Glutamatergic neuron (in vitro differentiated cells): ENCODE measurements around the gene MAN1A1. TPM values are rescaled to one million over a fixed set of nuclear protein-coding genes. Genes with fewer than 3 reads are reported as not detected.

Experiments
- DNase-seq: peaks from one replicate; pipeline ENCODE4 v3.0.0; 2022
- H3K27ac Mint-ChIP-seq: one replicate; pipeline ENCODE4 v1.8.0; 2020; ENCODE audit warnings: mild to moderate bottlenecking, mixed read lengths, inconsistent platforms; ENCODE audit not compliant: unreplicated experiment
- H3K27me3 Mint-ChIP-seq: one replicate; pipeline ENCODE4 v1.8.0; 2020; ENCODE audit warnings: mild to moderate bottlenecking, moderate library complexity, mixed read lengths, inconsistent platforms; ENCODE audit not compliant: unreplicated experiment
- H3K36me3 Mint-ChIP-seq: one replicate; pipeline ENCODE4 v1.8.0; 2020; ENCODE audit warnings: mild to moderate bottlenecking, mixed read lengths, inconsistent platforms; ENCODE audit not compliant: unreplicated experiment
- H3K4me1 Mint-ChIP-seq: one replicate; pipeline ENCODE4 v1.8.0; 2020; ENCODE audit warnings: mild to moderate bottlenecking, low read depth, mixed read lengths, inconsistent platforms; ENCODE audit not compliant: unreplicated experiment
- H3K4me3 Mint-ChIP-seq: one replicate; pipeline ENCODE4 v1.8.0; 2020; ENCODE audit warnings: mild to moderate bottlenecking, mixed read lengths, inconsistent platforms; ENCODE audit not compliant: unreplicated experiment
- H3K9me3 Mint-ChIP-seq: one replicate; pipeline ENCODE4 v1.8.0; 2020; ENCODE audit warnings: mild to moderate bottlenecking, moderate library complexity, mixed read lengths, inconsistent platforms; ENCODE audit not compliant: unreplicated experiment
- CTCF ChIP-seq: fragments of 200-600 bp; sonication (generic); IDR thresholded peaks from one replicate; pipeline ENCODE4 v1.5.0; 2021; ENCODE audit not compliant: partially characterized antibody, unreplicated experiment
- total RNA-seq: library from RNA; stranded (reverse); fragmentation: NEBNext Ultra II Directional; extraction: Animal tissue kit (Norgen Biotek cat#: 25700); gene quantifications from one replicate; pipeline ENCODE4 v1.2.1, GENCODE V29; 2021; ENCODE audit not compliant: unreplicated experiment

The MAN1A1 gene
- total RNA-seq, 1 donor from 2014 or later = 10.5 TPM

GRCh38 chr6:119183457-119183856 lies 166.1 kb downstream of the MAN1A1 start:
- TF ChIP-seq CTCF = no peak
- H3K27ac Mint-ChIP-seq = peak overlapping the region; percentile 94
- peaks cover 33% of the 10 kb centered on the region for H3K4me1 Mint-ChIP-seq
- peak overlapping the region; percentile 67 for H3K4me3 Mint-ChIP-seq
- no peak for DNase-seq
- H3K36me3 Mint-ChIP-seq = peaks cover 5% of the 10 kb centered on the region
- peaks cover 5% of the 10 kb centered on the region for H3K27me3 Mint-ChIP-seq
- peaks cover 7% of the 10 kb centered on the region for H3K9me3 Mint-ChIP-seq

- Mint-ChIP-seq H3K4me1 (peaks cover 33% of the 10 kb centered on the region), H3K4me3 (peak overlapping the region; percentile 67), H3K36me3 (peaks cover 5% of the 10 kb centered on the region), H3K9me3 (peaks cover 7% of the 10 kb centered on the region), H3K27ac (peak overlapping the region; percentile 94), H3K27me3 (peaks cover 5% of the 10 kb centered on the region)
- TF ChIP-seq CTCF = no peak
- no peak for DNase-seq
Measured at GRCh38 chr6:119182875-119183274, 166.7 kb downstream of the MAN1A1 start.

GRCh38 chr6:119182216-119182803 lies 167.3 kb downstream of the MAN1A1 start:
- Mint-ChIP-seq H3K4me3 (peak overlapping the region; percentile 35), H3K4me1 (peaks cover 33% of the 10 kb centered on the region), H3K27ac (peak overlapping the region; percentile 90), H3K36me3 (peaks cover 5% of the 10 kb centered on the region), H3K27me3 (peaks cover 5% of the 10 kb centered on the region), H3K9me3 (peaks cover 8% of the 10 kb centered on the region)
- no peak for TF ChIP-seq CTCF
- no peak for DNase-seq

- H3K27me3 Mint-ChIP-seq = peaks cover 5% of the 10 kb centered on the region
- no peak for DNase-seq
- peaks cover 8% of the 10 kb centered on the region for H3K9me3 Mint-ChIP-seq
- TF ChIP-seq CTCF = no peak
- H3K36me3 Mint-ChIP-seq = peaks cover 3% of the 10 kb centered on the region
- peak overlapping the region; percentile 90 for H3K27ac Mint-ChIP-seq
- no peak overlapping the region for H3K4me3 Mint-ChIP-seq
- H3K4me1 Mint-ChIP-seq = peaks cover 33% of the 10 kb centered on the region
Measured at GRCh38 chr6:119181046-119181445, 168.5 kb downstream of the MAN1A1 start.

- Mint-ChIP-seq H3K27me3 (peaks cover 5% of the 10 kb centered on the region), H3K27ac (no peak overlapping the region), H3K4me3 (no peak overlapping the region), H3K4me1 (peaks cover 33% of the 10 kb centered on the region), H3K9me3 (peaks cover 6% of the 10 kb centered on the region), H3K36me3 (no peaks in the 10 kb centered on the region)
- no peak for TF ChIP-seq CTCF
- DNase-seq = no peak
Measured at GRCh38 chr6:119179842-119180241, 169.7 kb downstream of the MAN1A1 start.
